CD4-positive, alpha-beta T cell treated with Interleukin-4 for 1 hour (primary cell): Measurements from ENCODE around the gene NOP16.
A peak's percentile ranks its signal among the peaks of the same experiment; 100 is the strongest.

ENCODE experiments used
- DNase-seq, 2 donors: peaks; one replicate each; pipeline ENCODE4 v3.0.0-alpha.2; 2020 to 2022

NOP16 gene, protein sequence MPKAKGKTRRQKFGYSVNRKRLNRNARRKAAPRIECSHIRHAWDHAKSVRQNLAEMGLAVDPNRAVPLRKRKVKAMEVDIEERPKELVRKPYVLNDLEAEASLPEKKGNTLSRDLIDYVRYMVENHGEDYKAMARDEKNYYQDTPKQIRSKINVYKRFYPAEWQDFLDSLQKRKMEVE

DNA sequence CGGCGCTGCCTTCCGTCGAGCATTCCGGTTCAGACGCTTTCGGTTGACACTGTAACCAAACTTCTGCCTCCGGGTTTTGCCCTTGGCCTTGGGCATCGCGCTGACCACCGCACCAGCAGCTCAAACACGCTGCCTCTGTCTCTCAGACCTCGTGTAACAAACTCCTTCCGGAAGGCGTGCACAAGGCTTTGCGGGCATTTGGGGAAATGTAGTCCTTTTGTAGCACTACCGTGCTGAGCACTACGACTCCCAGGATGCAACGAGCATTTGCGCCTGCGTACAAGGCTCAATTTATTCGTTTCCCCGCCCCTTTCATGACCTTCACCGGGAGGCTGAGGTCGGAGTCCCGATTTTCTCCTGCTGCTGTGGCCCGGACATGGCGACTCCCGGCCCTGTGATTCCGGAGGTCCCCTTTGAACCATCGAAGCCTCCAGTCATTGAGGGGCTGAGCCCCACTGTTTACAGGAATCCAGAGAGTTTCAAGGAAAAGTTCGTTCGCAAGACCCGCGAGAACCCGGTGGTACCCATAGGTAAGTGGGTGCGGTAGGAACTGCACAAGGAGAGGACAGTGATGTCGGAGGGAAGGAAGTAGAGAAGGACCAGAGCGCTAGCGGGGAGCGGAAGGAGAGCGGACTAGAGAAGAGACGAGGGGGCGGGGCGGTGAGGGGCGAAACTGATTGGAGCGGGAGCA is at the start of gene NOP16, which contains the start of gene HIGD2A:
TSS of gene NOP16 (minus strand) at position 155 of the 691 bp plus-strand sequence. CDS start at position 96, 59 bp downstream.
TSS of gene HIGD2A (plus strand) at position 308 of the 691 bp plus-strand sequence. CDS start at position 377, 69 bp downstream.
- DNase-seq: peak; percentile 99

DNA sequence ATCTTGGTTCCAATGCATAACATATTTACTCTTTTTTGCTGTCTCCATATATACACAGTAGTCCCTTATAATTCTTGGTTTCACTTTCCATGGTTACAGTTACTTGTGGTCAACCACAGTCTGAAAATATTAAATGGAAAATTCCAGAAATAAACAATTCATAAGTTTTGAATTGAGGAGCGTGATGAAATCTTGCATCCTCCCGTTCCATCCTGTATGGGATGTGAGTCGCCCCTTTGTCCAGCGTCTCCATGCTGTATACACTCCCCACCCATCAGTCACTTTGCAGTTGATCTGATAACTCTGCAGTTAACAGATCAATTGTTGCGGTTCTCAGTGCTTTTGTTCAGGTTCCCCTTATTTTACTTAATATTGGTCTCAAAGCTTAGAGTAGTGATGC is 48.3 kb upstream of the NOP16 start:
- no peak for DNase-seq

DNA sequence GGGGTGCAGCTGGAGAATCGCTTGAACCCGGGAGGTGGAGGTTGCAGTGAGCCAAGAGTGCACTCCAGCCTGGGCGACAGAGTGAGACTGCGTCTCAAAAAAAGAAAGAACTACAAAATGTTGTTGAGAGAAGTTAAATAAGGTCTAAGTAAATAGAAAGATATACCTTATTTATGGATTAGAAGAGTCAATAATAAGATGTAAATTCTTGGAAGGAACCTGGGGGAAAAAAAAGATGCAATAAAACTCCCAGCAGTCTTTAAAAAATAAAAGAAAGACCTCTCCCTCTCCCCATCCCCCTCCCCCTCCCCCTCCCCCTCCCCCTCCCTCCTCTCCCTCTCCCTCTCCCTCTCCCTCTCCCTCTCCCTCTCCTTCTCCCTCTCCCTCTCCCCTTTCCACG is 44.3 kb upstream of the NOP16 start:
- no peak for DNase-seq

DNA sequence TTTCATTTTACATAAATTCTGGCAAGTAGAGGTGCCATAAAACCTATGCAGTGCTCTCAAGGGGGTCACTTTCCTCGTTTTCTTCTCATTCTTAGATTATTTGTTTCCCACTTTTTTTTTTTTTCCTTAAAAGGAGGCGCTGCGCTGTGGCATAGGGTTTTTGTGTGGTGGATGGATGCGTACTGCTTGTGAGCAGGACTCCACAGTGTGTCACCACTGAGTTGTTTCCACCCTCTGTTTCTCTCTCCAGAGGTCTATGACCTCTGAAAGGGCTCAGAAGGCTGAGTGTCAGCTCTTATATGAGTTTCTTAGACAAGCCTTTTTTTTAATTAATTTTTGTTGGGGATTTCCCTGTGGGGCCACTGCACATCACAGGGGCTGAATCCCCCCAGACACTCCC is 41.6 kb upstream of the NOP16 start:
- no peak for DNase-seq

DNA sequence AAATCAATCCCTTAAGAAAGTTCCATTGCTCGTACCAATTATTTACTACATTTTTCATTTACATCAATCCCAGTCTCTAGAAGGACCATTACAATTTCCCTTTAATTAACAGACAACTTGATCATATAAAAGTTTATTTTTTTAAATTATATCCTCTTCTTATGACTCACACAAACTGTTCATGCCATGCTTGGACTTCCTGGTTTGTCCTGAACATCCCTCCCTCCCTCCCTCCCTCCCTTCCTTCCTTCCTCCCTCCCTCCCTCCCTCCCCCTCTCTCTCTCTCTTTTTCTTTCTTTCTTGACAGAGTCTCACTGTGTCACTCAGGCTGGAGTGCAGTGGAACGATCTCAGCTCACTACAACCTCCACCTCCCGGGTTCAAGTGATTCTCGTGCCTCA is 39.6 kb upstream of the NOP16 start:
- no peak for DNase-seq

DNA sequence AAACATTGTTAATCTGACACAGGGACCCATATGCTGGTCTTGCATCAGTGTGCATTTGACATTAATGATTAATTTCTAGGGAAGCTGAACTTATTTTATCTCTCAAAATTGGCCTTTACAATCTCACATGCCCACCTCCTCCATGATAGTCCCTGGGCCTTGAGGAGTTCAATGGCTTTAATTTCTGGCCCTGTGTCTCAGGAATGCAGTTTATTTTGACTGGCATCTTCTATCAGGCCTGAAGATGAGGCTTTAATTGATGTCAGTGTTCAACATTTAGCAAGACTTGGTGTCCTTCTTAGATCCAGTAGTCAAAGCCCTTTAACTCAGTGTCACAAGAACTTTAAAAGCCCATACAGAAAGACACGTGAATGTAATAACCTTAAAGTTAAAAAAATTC is 38.5 kb upstream of the NOP16 start:
- no peak for DNase-seq

DNA sequence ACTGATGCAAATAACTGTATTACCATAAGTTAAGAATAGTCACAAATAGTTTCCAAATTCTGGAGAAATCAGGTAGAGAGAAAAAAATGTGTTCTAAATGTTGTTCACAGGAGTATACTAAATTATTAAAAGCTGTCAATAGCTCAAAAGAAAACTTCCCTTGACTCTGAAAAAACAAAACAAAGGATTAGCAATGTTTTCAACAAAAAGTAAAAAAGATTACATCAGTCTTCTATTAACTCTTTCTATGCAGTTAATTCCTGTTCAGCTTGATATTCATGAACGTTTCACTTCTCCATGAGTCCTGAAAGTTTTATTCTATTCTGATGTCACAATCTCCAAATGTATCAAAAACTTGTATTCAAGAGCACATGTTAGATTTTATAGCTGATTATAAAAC is 37.4 kb upstream of the NOP16 start:
- no peak for DNase-seq

DNA sequence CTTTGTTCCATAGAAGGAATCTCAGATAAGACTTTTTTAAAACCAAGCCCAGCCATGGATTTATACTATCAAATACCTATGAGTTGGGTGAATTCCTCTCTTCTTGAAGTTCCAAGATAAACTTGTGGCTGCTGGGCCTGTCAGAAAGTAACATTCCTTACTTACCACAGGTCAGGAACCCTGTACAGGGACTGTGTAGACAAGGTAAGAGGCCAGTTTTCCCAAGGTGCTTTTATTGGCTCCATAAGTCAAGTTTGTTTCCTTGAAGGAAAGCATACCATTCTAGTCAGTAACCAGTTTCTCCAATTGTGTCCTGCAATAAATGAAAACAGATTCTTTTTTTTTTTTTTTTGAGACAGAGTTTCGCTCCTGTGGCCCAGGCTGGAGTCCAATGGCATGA is 36.7 kb upstream of the NOP16 start:
- DNase-seq: no peak

DNA sequence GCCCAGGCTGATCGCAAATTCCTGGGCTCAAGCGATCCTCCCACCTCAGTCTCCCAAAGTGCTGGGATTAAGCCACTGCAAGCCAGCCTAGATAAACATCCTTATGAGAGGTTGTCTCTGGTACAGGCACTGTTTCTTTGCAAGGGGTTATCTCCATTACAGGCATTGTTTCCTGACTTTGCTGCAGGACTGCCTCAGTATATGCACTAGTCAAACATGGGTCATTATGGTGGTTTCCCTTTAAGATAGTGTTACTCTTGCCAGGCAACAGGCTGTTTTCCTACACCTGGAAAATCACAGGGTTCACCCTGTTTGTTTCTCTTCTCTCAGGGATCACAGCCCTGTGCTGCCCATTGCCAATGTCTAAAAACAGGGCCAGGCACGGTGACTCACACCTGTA is 35.8 kb upstream of the NOP16 start:
- DNase-seq: no peak

DNA sequence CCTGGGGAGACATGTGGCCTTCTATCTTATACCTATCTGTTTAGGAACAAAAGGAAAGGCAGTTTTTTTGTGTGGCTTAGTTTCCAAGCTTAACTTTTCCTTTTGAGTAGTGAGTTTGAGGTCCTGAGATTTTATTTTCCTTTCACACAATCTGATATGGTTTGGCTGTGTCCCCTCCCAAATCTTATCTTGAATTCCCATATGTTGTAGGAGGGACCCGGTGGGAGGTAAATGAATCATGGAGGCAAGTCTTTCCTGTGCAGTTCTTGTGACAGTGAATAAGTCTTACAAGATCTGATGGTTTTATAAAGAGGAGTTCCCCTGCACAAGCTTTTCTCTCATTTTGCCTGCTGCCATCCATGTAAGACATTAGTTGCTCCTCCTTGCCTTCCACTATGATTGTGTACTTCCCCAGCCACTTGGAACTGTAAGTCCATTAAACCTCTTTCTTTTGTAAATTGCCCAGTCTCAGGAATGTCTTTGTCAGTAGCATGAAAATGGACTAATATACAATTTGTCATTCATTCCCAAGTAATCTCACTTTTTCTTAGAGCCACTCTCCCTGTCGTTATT is 32.7 kb upstream of the NOP16 start:
- no peak for DNase-seq

DNA sequence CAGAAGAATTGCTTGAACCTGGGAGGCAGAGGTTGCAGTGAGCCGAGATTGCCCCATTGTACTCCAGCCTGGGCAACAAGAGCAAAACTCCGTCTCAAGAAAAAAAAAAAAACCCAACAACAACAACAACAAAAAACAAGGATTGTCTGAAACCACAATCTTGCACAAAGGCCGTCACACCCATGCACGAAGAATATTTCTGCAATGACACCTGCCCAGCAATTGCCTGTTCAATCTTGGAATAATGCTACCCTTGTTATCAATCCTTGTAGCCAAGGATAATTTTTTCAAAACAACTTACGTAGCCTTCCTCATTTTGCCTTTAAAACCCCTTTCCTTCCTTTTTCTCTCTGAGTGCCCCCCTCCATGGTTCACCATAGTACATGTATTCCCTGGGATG is 31.7 kb upstream of the NOP16 start:
- no peak for DNase-seq

DNA sequence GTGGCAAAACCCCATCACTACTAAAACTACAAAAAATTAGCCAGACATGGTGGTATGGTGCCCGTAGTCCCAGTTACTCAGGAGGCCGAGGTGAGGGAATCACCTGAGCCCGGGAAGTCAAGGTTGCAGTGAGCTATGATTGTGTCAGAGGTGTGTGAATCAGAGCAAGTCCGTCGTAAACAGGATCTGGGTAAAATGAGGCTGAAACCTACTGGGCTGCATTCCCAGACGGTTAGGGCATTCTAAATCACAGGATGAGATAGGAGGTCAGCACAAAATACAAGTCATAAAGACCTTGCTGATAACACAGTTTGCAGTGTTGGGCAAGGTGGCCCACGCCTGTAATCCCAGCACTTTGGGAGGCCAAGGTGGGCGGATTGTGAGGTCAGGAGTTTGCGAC is 29.9 kb upstream of the NOP16 start:
- DNase-seq: no peak

DNA sequence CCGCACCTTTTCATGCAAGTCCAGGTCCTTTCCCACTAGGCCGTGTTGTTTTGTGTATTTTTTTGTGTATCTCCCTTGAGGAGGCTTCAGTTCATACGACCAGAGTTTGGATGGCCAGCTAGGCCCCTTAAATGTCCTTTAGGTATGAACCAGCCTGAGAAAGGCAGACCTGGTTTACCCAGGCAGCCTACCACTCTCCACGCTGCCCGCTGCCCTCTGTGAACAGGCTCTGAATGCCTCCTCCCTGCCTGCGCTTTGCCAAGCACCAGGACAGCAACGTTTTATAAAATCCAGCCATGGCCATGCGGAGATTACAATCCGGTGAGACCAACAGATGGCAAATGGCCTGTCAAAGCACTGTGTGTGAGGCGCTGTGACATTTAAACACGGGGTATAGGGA is 28.6 kb upstream of the NOP16 start:
- no peak for DNase-seq

DNA sequence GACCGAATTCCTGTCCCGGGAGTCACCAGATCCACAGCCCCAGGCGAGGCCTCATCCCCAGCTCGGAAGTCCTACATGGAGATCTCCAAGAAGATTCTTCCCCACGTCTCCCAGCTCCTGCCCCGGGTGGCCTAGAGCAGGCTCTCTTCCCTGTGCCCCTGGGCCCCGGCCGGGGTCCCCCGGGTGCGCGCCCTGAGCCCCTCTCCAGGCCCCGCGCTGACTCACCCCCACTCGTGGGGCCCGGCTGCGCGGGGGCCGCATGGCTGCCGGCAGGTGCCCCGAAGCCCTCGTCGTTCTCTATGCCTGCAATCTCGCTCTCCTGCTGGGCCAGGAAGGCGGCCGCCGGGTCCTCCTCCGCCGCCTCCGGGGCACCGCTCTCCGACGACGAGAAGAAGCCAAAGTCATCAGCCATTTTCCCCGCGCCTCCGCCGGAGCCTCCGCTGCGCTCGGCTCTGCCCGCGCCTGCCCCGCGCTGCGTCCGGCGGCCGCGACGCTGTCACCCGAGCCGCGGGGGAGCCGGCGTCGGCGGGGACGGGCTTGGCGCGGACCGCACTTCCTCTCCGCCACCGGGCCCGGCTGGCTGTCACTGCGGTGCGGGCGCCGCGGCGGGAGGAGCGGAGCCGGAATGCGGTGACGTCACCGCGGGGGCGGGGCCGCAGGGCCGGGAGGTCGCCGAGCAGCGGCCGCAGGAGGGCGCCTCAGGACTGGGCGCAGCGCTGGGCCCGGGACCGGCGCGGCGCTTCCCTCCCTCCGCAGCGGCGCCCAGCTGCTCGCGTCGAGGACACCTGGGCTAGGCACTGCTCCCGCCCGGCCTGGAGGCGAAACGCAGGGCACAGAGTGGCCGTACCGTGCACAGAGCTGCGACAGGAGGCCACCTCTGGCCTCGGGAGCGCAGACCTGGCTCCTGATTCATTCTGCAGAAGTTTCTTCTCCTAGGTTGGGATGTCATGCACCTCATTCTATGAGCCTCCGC is 27.8 kb upstream of the NOP16 start, which contains the start of gene CLTB:
TSS of gene CLTB (minus strand) at position 588 of the 973 bp plus-strand sequence. CDS start at position 412, 176 bp downstream.
- DNase-seq: peak; percentile 90 to 93

DNA sequence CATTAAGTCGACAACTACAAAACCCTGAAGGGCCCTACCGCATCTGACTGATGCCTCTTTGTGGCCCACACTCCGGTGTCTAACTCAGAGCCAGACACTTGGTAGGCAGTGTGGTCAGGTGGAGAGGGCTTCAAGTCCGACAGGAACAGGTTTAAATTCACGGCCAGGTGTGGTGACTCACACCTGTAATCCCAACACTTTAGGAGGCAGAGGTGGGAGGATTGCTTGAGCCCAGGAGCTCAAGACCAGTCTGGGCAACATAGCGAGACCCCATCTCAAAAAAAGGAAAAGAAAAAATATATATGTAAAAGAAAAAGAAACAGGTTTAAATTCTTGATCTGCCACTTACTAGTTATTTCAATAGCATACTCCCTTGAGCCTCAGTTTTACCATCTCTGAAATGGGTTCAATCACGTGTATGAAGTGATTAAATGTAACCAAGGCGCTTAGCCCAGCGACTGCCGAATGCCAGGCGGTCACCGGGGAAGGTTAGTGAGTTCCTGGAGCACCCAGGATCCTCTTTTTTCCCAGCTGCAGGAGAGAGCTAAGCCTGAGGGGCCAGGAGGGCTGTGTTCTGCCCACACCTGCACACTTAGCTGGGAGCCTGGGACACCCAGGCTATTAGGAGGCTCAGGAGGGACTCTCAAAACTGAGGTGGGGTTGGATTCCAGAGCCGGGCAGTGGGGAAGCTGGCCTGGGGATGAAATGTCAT is 27.0 kb upstream of the NOP16 start:
- DNase-seq: no peak

DNA sequence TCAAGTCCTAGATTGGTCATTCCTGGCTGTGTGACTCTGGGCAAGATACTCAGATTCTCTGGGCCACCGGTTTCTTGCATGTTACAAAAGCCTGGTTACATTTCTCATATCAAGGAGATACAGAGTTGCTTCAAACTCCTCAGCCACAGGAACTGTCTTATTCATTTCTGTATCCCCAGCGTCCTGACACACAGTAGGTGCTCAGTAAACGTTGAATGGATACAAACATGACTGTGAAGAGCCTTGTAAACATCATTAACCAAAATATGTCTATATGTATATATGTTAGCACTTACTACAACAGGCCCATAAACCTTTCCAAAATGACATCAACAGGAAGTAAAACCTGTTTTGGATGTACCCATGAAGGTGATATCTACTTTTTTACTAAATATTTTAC is 26.3 kb upstream of the NOP16 start:
- no peak for DNase-seq

DNA sequence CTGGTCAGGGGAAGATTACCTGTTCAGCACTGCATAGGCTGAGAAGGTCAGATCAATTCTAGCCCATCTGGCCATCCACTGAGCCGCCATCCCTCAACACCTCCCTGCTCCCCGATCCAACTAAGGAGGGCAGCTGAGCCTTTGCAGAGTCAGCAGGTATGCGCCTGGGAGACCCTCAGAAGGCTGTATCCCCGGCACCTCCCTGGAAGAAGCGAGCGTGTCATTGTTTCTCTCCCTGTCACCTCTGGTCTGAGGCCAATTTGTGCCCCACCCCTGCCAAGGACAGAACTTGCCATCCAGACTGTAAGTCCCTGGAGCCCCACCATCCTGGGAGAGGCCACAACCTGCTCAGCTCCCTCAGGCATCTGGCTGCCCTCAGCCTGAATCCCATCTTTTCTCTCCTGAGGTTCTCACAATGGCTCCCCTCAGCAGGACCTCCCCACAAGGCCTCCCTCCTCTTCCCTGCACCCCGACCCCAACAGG is 25.4 kb upstream of the NOP16 start:
- DNase-seq: no peak

DNA sequence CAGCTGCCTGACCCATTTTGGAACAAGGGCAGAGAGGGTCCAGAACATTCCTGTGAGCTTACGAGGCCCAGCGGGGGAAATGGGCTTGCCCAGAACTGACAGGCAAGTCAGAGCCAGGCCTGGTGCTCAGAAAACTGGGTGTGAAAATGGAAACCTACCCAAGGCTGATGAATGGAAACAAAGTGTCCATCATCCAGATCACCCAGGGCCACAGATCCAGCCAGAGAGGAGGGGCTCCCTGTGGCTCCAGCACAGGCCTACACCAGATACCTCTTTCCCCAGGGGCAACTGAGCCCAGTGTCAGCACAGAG is 24.8 kb upstream of the NOP16 start:
- peak in 1 of 2 donors; percentile 7 for DNase-seq

DNA sequence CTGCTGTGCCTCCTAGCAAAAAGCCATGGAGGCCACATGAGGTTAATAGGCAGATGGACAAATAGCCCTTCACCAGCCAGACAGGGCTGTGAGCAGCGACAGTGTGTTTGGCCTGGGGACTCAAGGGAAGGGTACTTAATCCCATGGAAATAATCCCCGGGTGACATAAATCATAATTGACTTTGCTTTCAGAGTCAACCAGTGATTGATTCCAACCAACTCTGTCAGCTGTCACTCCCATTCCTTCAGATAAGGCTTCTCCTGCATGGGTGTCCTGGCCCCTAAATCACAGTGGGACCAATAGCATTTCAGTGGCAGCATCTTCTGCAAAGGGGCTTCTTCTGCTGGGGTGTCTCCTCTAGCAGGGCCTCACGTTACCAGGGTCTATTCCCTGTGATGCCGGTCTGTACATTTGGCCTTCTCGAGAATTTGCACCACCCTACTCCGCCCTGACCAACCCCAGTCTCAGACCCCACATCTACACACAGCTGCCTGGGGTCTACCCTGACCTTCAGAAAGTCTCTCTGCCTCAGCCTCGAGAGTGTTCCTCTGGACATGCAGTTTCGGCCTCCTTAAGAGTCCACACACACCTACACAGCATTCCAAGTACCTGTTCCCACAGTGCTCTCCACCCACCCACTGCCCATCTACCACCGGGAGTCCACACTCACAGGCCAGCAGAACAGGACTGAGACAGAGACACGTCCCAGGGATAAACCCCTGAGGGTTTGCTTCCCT is 24.3 kb upstream of the NOP16 start:
- peak in 1 of 2 donors; percentile 6 for DNase-seq

DNA sequence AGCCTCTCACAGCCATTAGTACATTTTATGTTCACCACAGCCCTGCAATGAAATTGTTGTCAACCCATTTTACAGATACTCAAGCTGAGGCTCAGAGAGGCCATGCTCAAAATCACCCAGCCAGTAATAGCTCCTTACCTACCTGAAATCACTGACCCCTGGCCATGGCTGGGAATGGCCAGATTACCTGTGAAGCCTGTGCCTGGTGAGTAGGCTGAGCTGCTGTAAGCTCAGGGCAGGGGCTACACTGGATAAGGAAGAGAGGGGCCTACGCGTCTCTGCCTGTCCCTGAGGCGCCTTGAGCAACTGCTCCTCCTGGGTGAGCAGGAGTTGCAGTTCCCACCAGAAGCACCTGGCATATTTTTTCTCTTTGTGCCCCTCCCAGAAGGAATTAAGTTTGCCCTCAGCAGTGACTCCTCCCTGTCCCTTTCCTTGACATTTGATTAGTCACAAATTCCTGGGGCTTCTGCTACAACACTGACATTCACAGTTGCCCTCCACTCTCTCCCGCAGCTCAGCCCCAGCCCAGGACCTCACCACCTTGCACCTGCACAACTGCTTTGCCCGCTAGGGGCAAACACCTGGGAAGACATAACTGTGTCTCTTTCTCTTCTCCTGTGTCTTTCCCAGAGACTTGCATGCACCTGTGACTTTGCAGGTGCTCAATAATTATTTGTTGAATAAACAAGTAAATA is 22.2 kb upstream of the NOP16 start:
- DNase-seq: no peak

DNA sequence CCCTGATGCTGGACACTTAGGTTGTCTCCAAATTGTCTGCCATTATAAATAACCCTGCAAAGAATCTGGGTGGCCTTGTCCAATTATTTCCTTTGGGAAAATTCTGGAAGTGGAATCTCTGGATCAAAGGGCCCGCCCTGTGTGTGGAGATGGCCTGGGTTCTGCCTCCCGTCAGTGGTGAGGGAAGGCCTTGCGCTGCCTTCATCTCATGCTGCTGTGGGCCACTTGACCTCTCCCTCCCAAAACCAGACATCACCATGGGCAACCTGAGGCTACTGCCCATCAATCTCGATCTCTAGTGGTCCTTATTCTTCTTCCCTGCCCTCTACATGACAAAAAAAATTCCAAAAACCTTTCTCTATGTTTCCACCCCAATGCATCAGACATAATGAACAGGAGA is 21.4 kb upstream of the NOP16 start:
- DNase-seq: no peak
